Measurements from ENCODE around the gene CDC42EP3. TPM values are rescaled to one million over a fixed set of nuclear protein-coding genes. Genes with fewer than 3 reads are reported as not detected.
A peak's percentile ranks its signal among the peaks of the same experiment; 100 is the strongest.

CDC42EP3 gene
- total and polyA plus RNA-seq, 4 donors: 10.9 to 37.0 (median 22.8) TPM

DNA sequence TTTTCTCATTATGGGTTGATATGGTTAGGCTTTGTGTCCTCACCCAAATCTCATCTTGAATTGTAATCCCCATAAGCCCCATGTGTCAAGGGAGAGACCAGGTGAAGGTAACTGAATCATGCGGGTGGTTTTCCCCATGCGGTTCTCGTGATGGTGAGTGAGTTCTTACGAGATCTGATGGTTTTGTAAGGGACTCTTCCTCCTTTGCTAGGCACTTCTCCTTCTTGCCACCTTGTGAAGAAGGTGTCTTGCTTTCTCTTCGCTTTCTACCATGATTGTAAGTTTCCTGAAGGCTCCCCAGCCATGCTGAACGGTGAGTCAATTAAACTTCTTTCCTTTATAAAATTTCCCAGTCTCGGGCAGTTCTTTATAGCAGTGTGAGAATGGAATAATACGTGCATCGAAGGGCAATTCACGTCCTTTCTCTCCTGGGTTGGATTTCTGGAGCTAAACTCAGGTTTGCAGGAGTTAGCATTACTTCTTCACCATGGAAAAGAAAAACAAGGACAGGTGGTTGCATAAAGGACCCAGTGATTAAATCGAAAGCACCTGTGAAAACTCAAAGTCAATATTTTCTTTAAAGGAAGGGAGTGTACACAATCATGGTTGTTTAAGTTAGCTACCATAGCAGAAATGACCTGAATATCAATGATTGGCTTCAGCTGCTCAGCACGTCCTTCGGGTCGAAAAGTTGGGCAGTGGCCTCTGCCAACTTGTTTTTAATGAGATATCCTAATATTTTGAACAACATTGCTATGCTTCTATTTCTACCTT, 54.1 kb downstream of the CDC42EP3 start:
- no peaks in the 10 kb centered on the region for H3K9me3 ChIP-seq (ENCODE audit: control insufficient read depth, insufficient read depth, low read length)
- H3K27ac ChIP-seq (ENCODE audit: low read depth, low read length): no peak overlapping the region
- 90% methylated on average over 4 of the region's 14 CpGs for WGBS (ENCODE audit: insufficient coverage)
- no peaks in the 10 kb centered on the region for H3K36me3 ChIP-seq (ENCODE audit: control insufficient read depth, insufficient read depth, low read length)
- no peaks in the 10 kb centered on the region for H3K27me3 ChIP-seq (ENCODE audit: control insufficient read depth, insufficient read depth, low read length)
- DNase-seq (ENCODE audit: low read depth in 4 of 6, low spot score in 6 of 6): no peak
- H3K4me1 ChIP-seq (ENCODE audit: control insufficient read depth, insufficient read depth, low read length): no peaks in the 10 kb centered on the region
- no peak overlapping the region for H3K4me3 ChIP-seq (ENCODE audit: low read depth, low read length)

DNA sequence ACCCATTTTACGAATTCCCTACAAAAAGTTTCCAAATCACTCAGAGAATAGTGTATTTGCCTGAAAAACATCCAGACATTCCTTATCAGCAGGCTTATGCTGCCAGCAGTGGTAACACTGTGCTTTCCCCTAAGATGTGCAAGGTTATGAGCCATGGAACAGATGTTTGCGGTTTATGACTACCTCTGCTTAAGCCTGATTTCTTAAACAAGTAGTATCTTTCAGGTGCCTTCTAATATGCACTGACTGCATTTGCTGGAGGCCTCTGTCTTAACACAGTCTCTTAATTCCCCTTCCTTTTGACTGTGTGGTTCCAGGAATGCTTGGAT, 54.8 kb downstream of the CDC42EP3 start:
- whole genome bisulfite sequencing (ENCODE audit: insufficient coverage): 100% methylated on average over 1 of the region's 2 CpGs
- no peaks in the 10 kb centered on the region for H3K36me3 ChIP-seq (ENCODE audit: control insufficient read depth, insufficient read depth, low read length)
- no peak overlapping the region for H3K27ac ChIP-seq (ENCODE audit: low read depth, low read length)
- H3K27me3 ChIP-seq (ENCODE audit: control insufficient read depth, insufficient read depth, low read length): no peaks in the 10 kb centered on the region
- H3K4me3 ChIP-seq (ENCODE audit: low read depth, low read length): no peak overlapping the region
- peak in 1 of 6 donors; percentile 30 for DNase-seq (ENCODE audit: low read depth in 4 of 6, low spot score in 6 of 6)
- no peaks in the 10 kb centered on the region for H3K9me3 ChIP-seq (ENCODE audit: control insufficient read depth, insufficient read depth, low read length)
- no peaks in the 10 kb centered on the region for H3K4me1 ChIP-seq (ENCODE audit: control insufficient read depth, insufficient read depth, low read length)

DNA sequence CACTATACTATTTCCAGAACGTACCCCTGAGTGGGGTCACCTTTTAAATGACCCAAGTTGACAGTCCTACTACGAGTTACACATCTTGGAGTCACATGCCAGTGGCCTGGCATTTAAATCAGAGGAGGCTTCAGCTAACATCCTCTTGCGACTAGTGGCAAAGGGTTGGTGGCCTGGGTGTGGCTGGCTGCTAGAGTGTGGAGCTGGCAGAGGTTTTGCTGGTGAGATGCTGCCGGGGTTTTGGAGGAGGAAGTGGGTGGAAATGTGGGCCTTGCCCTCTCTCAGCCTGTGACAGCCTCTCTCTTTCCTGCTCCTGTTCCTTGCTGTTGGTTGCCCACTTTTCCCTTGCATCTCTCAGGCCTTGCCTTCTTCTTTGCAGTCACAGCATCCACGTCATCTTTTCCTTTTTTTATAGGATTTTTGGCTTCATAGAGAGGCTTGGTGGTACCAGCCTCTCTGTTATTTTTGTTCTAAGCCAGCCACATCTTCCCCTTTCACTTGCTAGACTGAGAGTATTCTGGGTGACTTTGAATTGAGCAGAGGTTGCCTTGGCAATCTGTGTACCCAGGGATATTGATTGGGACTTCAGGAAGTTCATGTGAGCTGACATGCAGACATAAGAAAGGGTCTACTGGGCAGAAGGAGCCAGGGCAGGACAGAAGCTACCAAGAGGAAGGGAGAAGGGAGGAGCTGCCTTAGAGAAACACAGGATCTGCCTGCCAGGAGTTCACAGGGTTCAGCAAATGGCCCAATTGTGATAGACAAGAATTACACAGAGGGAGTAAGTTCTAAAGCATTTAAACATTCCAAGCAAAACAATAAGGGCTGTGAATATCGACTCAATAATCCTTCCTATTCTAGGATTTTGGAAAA, 55.4 kb downstream of the CDC42EP3 start:
- 91% methylated on average over 5 of the region's 6 CpGs for WGBS (ENCODE audit: insufficient coverage)
- Histone ChIP-seq H3K9me3 (ENCODE audit: control insufficient read depth, insufficient read depth, low read length) (no peaks in the 10 kb centered on the region), H3K27ac (ENCODE audit: low read depth, low read length) (no peak overlapping the region), H3K36me3 (ENCODE audit: control insufficient read depth, insufficient read depth, low read length) (no peaks in the 10 kb centered on the region), H3K4me1 (ENCODE audit: control insufficient read depth, insufficient read depth, low read length) (no peaks in the 10 kb centered on the region), H3K27me3 (ENCODE audit: control insufficient read depth, insufficient read depth, low read length) (no peaks in the 10 kb centered on the region), H3K4me3 (ENCODE audit: low read depth, low read length) (no peak overlapping the region)
- DNase-seq (ENCODE audit: low read depth in 4 of 6, low spot score in 6 of 6): no peak

DNA sequence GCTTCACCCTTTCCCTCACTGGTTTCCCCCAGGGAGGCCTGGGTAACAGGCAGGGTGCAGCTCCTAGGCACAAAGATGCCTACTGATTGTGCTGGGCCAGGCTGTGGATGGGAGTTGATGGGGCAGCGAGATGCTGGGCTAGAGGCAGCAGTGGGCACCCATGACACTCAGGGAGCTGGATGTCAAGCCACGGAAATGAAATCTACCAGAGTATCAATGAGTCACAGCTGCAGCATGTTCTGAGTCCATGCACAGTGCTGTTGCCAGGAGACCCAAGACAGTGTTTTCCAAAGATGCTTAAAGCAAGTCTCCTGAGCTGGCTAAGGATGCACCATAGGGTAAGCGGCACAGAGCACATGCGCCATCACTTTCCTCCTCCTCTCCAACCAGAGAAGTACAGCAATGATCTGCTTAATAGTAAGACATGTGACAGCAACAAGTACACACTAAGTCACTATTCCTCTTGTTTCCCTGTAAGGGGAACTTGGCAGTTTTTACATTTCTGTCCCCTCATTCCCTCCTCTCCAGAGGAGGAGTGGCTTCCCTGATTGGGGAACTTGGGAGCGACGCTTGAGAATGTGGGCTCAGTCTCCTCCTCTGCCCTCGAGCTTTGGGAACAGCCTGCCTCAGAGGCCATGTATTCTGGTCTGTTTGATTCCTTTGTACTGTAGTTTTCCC, 57.2 kb downstream of the CDC42EP3 start:
- H3K4me1 ChIP-seq (ENCODE audit: control insufficient read depth, insufficient read depth, low read length): no peaks in the 10 kb centered on the region
- H3K27ac ChIP-seq (ENCODE audit: low read depth, low read length): no peak overlapping the region
- no peak overlapping the region for H3K4me3 ChIP-seq (ENCODE audit: low read depth, low read length)
- WGBS (ENCODE audit: insufficient coverage): 84% methylated on average over 4 of the region's 7 CpGs
- H3K36me3 ChIP-seq (ENCODE audit: control insufficient read depth, insufficient read depth, low read length): no peaks in the 10 kb centered on the region
- H3K9me3 ChIP-seq (ENCODE audit: control insufficient read depth, insufficient read depth, low read length): no peaks in the 10 kb centered on the region
- H3K27me3 ChIP-seq (ENCODE audit: control insufficient read depth, insufficient read depth, low read length): no peaks in the 10 kb centered on the region
- DNase-seq (ENCODE audit: low read depth in 4 of 6, low spot score in 6 of 6): no peak

DNA sequence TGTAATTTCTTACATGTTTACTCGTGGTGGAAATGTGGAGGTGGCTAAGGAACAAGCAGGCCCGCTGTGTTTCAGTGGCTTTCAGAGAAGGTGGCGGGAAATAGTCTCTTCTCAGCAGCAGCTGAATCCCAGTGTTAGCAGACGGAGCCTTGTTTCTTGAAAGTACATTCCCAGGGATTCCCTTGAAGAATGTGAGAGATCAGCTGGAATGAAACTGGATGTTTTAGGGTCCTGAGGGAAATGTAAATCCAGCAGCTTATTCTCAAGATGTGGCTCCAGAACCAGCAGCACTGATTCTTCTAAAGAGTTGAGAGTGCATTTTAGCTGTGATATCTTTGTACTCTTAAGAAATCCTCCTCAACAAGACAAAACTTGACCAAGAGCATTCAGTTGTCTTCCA, 59.1 kb downstream of the CDC42EP3 start:
- Histone ChIP-seq H3K4me1 (ENCODE audit: control insufficient read depth, insufficient read depth, low read length) (no peaks in the 10 kb centered on the region), H3K9me3 (ENCODE audit: control insufficient read depth, insufficient read depth, low read length) (peaks cover 3% of the 10 kb centered on the region), H3K4me3 (ENCODE audit: low read depth, low read length) (no peak overlapping the region), H3K36me3 (ENCODE audit: control insufficient read depth, insufficient read depth, low read length) (no peaks in the 10 kb centered on the region), H3K27ac (ENCODE audit: low read depth, low read length) (no peak overlapping the region), H3K27me3 (ENCODE audit: control insufficient read depth, insufficient read depth, low read length) (no peaks in the 10 kb centered on the region)
- WGBS (ENCODE audit: insufficient coverage): 75% methylated on average over 4 of the region's 4 CpGs
- DNase-seq (ENCODE audit: low read depth in 4 of 6, low spot score in 6 of 6): peak in 1 of 6 donors; percentile 46

DNA sequence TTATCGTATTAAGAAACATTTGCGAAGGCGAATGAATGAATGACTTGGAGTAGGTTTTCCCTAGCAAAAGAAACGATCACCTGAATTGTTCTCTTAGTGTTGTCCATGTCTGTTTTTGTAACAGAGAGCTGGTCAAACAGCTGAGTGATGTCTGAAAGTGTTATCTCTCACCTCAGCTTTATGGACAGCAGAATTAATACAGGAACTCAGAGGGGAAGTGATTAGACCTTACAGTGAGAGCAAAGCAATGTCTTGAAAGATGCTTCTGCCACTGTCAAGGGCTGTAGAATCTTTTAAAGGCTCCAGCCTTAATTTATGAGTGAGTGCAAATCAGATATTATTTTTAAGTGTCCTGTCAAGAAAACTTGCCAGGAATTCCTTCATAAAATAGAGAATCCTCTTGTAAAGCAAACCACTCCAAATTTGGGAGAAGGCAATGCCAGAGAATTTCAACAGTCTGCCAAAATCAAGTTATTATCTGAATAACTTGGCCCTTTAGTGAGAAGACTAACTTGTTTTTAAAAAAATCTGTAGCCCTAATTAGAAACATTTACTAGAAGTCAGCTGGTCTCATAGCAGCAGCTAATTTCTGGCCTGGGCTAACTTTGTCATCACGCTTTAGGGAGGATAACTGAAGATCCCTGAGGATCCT, 60.7 kb downstream of the CDC42EP3 start:
- Histone ChIP-seq H3K4me3 (ENCODE audit: low read depth, low read length) (no peak overlapping the region), H3K9me3 (ENCODE audit: control insufficient read depth, insufficient read depth, low read length) (peaks cover 7% of the 10 kb centered on the region), H3K27me3 (ENCODE audit: control insufficient read depth, insufficient read depth, low read length) (no peaks in the 10 kb centered on the region), H3K4me1 (ENCODE audit: control insufficient read depth, insufficient read depth, low read length) (no peaks in the 10 kb centered on the region), H3K27ac (ENCODE audit: low read depth, low read length) (no peak overlapping the region), H3K36me3 (ENCODE audit: control insufficient read depth, insufficient read depth, low read length) (no peaks in the 10 kb centered on the region)
- 95% methylated on average over 4 of the region's 5 CpGs for WGBS (ENCODE audit: insufficient coverage)
- peak in 1 of 6 donors; percentile 26 for DNase-seq (ENCODE audit: low read depth in 4 of 6, low spot score in 6 of 6)

DNA sequence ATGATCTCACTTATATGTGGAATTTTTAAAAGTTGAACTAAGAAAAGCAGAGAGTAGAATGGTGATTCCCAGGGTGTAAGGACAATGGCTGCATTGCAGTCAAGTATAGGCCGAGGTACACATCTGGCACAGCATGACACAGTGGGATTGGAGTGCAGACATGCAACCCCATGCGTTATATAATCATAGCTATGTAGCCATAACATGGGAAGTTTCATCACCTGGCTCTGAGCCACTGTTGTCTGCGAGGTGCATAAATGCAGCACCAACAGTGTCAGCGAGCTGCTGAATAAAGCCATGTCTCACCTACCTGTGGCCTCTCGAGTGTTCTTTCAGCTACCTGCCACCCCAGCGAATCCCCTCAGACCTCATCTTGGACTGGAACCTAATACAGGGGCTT, 61.7 kb downstream of the CDC42EP3 start:
- WGBS (ENCODE audit: insufficient coverage): 93% methylated on average over 5 of the region's 6 CpGs
- Histone ChIP-seq H3K27me3 (ENCODE audit: control insufficient read depth, insufficient read depth, low read length) (no peaks in the 10 kb centered on the region), H3K36me3 (ENCODE audit: control insufficient read depth, insufficient read depth, low read length) (no peaks in the 10 kb centered on the region), H3K4me1 (ENCODE audit: control insufficient read depth, insufficient read depth, low read length) (no peaks in the 10 kb centered on the region), H3K27ac (ENCODE audit: low read depth, low read length) (no peak overlapping the region), H3K9me3 (ENCODE audit: control insufficient read depth, insufficient read depth, low read length) (peaks cover 7% of the 10 kb centered on the region), H3K4me3 (ENCODE audit: low read depth, low read length) (no peak overlapping the region)
- DNase-seq (ENCODE audit: low read depth in 4 of 6, low spot score in 6 of 6): no peak

DNA sequence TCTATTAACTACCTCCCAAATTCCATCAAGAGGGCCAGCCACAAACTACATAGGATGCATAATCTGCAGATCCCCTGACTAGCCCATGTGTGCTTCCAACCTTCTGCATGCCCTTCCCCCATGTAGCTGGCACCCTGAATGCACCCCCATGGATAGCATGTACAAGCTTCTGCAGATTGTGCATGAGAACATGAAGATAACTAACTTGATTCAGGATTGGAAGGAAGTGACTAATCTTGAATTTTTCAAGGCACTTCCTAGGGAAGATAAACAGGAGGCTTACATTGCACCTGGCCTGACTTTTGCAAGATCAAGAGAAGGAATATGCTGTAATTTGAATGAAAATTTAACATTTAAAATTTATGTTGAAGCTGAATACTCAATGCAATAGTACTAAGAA, 66.7 kb downstream of the CDC42EP3 start:
- Histone ChIP-seq H3K36me3 (ENCODE audit: control insufficient read depth, insufficient read depth, low read length) (no peaks in the 10 kb centered on the region), H3K27me3 (ENCODE audit: control insufficient read depth, insufficient read depth, low read length) (no peaks in the 10 kb centered on the region), H3K9me3 (ENCODE audit: control insufficient read depth, insufficient read depth, low read length) (peaks cover 7% of the 10 kb centered on the region), H3K4me3 (ENCODE audit: low read depth, low read length) (no peak overlapping the region), H3K27ac (ENCODE audit: low read depth, low read length) (no peak overlapping the region), H3K4me1 (ENCODE audit: control insufficient read depth, insufficient read depth, low read length) (no peaks in the 10 kb centered on the region)
- no peak for DNase-seq (ENCODE audit: low read depth in 4 of 6, low spot score in 6 of 6)

DNA sequence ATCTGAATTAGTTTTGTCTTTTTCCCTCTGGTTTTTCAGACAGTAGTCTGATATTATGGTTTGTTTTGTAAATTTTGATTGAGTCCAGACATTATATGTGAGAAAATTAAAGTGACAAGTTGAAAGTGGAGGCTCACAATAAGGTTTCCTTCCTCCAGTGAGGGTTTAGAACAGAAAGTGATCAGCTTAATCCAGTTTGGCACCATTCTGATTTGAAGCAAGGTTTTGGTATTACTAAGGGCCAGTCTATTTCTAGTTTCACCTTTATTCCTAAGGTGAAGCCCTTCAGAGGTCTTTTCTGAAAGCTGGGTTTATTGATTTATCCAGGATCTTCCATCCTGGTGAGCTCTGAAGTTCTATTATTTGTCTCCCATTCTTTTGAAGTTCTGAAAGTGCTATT, 68.7 kb downstream of the CDC42EP3 start:
- Histone ChIP-seq H3K4me1 (ENCODE audit: control insufficient read depth, insufficient read depth, low read length) (no peaks in the 10 kb centered on the region), H3K36me3 (ENCODE audit: control insufficient read depth, insufficient read depth, low read length) (no peaks in the 10 kb centered on the region), H3K27ac (ENCODE audit: low read depth, low read length) (no peak overlapping the region), H3K27me3 (ENCODE audit: control insufficient read depth, insufficient read depth, low read length) (no peaks in the 10 kb centered on the region), H3K4me3 (ENCODE audit: low read depth, low read length) (no peak overlapping the region), H3K9me3 (ENCODE audit: control insufficient read depth, insufficient read depth, low read length) (peaks cover 3% of the 10 kb centered on the region)
- no peak for DNase-seq (ENCODE audit: low read depth in 4 of 6, low spot score in 6 of 6)
